KMS-11 (cell line): ENCODE data around the gene BRSK1.

ENCODE experiments used
- H2AFZ ChIP-seq: fragments of 200-600 bp; sonication (generic); 2 replicates; pipeline ENCODE4 v1.6.1; 2016; ENCODE audit warnings: antibody characterized with exemption, mixed run types, low read depth
- H3K27ac ChIP-seq: fragments of 200-600 bp; sonication (generic); 2 replicates; pipeline ENCODE4 v1.6.1; 2016; ENCODE audit warnings: mild to moderate bottlenecking, mixed run types
- H3K27me3 ChIP-seq: fragments of 200-600 bp; sonication (generic); 2 replicates; pipeline ENCODE4 v1.6.1; 2017; ENCODE audit warnings: mild to moderate bottlenecking, low read depth, mixed run types, moderate library complexity; ENCODE audit not compliant: insufficient read depth
- H3K36me3 ChIP-seq: fragments of 200-600 bp; sonication (generic); 2 replicates; pipeline ENCODE4 v1.6.1; 2017; ENCODE audit warnings: mild to moderate bottlenecking, mixed run types; ENCODE audit not compliant: insufficient read depth
- H3K4me1 ChIP-seq: fragments of 200-600 bp; sonication (generic); 2 replicates; pipeline ENCODE4 v1.6.1; 2016; ENCODE audit warnings: mild to moderate bottlenecking, low read depth, mixed run types; ENCODE audit not compliant: poor library complexity, severe bottlenecking
- H3K4me2 ChIP-seq: fragments of 200-600 bp; sonication (generic); 2 replicates; pipeline ENCODE4 v1.7.0; 2016; ENCODE audit warnings: mild to moderate bottlenecking, mixed run types
- H3K4me3 ChIP-seq: fragments of 200-600 bp; sonication (generic); IDR thresholded peaks from 2 replicates; pipeline ENCODE4 v1.6.1; 2017; ENCODE audit warnings: low read depth, low read length, mixed read lengths; ENCODE audit not compliant: insufficient read depth
- H3K79me2 ChIP-seq: fragments of 200-600 bp; sonication (generic); 2 replicates; pipeline ENCODE4 v1.6.1; 2016; ENCODE audit warnings: low read depth, mixed run types; ENCODE audit not compliant: insufficient read depth
- H3K9ac ChIP-seq: fragments of 200-600 bp; sonication (generic); 2 replicates; pipeline ENCODE4 v1.6.1; 2016; ENCODE audit warnings: mild to moderate bottlenecking, mixed run types
- H4K20me1 ChIP-seq: fragments of 200-600 bp; sonication (generic); 2 replicates; pipeline ENCODE4 v1.6.1; 2016; ENCODE audit warnings: mild to moderate bottlenecking, mixed run types; ENCODE audit not compliant: insufficient read depth
- TF ChIP-seq, protein P1 (sequence below): fragments of 200-600 bp; sonication (generic); conservative IDR thresholded peaks from 2 replicates; pipeline ENCODE4 v1.6.1; 2017; ENCODE audit warnings: low read depth, mild to moderate bottlenecking, antibody characterized with exemption, low read length, moderate library complexity, mixed read lengths

The BRSK1 gene

DNA sequence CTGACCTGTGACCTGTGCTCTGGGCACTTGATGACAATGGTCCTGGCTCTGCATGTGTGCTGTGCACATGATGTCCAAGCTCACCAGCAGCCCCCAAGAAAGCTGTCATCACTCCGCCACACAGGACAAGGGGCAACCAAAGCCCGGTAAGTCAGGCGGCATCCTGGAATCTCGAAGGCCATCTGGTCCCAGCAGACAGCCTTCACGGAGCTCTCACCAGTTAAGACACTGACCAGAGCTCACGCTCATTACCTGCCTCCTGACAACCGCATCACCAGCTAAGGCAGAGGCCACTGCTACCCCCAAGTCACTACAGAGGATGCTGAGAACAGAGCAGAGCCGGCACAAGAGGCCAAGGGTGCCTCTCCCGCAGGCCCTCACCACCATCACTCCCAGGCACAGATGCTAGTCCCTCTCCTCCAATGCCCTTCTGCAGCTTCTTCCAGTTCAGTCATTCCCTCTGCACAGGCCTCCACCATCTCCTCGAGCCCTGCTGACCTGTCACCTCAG is 35.6 kb upstream of the BRSK1 start:
- peaks cover 7% of the 10 kb centered on the region; the same call in 1 of the 2 replicates for H4K20me1 ChIP-seq
- H3K79me2 ChIP-seq, result peaks cover 55% of the 10 kb centered on the region
- H3K36me3 ChIP-seq, result no peaks in the 10 kb centered on the region
- H3K27ac ChIP-seq, result no peak overlapping the region
- no peaks in the 10 kb centered on the region for H3K4me1 ChIP-seq
- TF ChIP-seq, protein P1, sequence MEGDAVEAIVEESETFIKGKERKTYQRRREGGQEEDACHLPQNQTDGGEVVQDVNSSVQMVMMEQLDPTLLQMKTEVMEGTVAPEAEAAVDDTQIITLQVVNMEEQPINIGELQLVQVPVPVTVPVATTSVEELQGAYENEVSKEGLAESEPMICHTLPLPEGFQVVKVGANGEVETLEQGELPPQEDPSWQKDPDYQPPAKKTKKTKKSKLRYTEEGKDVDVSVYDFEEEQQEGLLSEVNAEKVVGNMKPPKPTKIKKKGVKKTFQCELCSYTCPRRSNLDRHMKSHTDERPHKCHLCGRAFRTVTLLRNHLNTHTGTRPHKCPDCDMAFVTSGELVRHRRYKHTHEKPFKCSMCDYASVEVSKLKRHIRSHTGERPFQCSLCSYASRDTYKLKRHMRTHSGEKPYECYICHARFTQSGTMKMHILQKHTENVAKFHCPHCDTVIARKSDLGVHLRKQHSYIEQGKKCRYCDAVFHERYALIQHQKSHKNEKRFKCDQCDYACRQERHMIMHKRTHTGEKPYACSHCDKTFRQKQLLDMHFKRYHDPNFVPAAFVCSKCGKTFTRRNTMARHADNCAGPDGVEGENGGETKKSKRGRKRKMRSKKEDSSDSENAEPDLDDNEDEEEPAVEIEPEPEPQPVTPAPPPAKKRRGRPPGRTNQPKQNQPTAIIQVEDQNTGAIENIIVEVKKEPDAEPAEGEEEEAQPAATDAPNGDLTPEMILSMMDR, result no peak
- no peak overlapping the region for H3K9ac ChIP-seq
- no peak overlapping the region for H3K4me3 ChIP-seq
- H3K27me3 ChIP-seq, result no peaks in the 10 kb centered on the region
- no peak overlapping the region for H2AFZ ChIP-seq
- no peak overlapping the region for H3K4me2 ChIP-seq

DNA sequence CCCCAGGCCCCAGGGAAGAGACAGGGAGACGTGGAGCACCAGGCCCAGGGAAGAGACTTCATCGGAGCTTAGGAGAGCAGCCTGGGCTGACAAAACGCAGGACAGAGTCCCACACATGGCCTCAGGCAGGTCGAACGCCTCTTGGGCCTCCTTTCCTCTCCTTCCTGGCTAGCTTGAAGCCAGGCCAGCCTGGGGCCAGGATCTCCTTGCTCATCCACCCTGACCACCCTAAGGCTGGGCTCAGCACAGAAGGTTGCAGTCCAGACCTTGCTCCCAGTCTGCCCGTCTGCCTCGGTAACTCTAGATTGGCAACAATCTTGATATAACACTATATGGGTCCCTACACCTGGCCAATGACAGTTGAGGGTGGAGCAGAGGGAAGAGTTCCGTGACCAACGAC is 35.1 kb upstream of the BRSK1 start:
- Histone ChIP-seq H3K27ac (no peak overlapping the region), H3K27me3 (no peaks in the 10 kb centered on the region), H3K79me2 (peaks cover 60% of the 10 kb centered on the region), H2AFZ (no peak overlapping the region), H3K9ac (no peak overlapping the region), H3K36me3 (no peaks in the 10 kb centered on the region), H3K4me3 (no peak overlapping the region), H3K4me1 (no peaks in the 10 kb centered on the region), H4K20me1 (peaks cover 12% of the 10 kb centered on the region; the same call in 1 of the 2 replicates), H3K4me2 (no peak overlapping the region)
- TF ChIP-seq, protein P1, result no peak

DNA sequence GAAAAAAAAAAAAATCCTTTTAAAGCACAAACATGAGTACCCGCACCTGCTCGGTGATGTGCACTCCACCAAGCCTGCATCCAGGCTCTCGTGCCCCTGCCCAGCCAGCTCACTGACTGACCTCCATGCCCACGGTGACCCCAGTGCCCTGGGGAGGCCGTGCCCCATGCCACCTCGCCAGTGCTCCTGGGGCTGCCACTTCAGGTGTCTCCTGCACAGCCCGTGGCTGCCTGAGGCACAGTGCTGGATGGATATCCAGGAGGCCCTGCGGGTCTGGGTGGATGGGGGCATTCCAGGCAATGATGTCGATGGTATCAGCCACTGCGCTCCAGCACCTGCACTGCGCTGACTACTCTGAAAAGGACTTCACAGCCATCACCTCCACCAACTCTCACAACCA is 34.0 kb upstream of the BRSK1 start:
- Histone ChIP-seq H3K4me3 (no peak overlapping the region), H3K79me2 (peaks cover 72% of the 10 kb centered on the region), H3K36me3 (no peaks in the 10 kb centered on the region), H2AFZ (no peak overlapping the region), H3K27ac (no peak overlapping the region), H3K4me1 (no peaks in the 10 kb centered on the region), H3K9ac (no peak overlapping the region), H3K4me2 (no peak overlapping the region), H3K27me3 (no peaks in the 10 kb centered on the region), H4K20me1 (peaks cover 14% of the 10 kb centered on the region)
- TF ChIP-seq, protein P1, result no peak

DNA sequence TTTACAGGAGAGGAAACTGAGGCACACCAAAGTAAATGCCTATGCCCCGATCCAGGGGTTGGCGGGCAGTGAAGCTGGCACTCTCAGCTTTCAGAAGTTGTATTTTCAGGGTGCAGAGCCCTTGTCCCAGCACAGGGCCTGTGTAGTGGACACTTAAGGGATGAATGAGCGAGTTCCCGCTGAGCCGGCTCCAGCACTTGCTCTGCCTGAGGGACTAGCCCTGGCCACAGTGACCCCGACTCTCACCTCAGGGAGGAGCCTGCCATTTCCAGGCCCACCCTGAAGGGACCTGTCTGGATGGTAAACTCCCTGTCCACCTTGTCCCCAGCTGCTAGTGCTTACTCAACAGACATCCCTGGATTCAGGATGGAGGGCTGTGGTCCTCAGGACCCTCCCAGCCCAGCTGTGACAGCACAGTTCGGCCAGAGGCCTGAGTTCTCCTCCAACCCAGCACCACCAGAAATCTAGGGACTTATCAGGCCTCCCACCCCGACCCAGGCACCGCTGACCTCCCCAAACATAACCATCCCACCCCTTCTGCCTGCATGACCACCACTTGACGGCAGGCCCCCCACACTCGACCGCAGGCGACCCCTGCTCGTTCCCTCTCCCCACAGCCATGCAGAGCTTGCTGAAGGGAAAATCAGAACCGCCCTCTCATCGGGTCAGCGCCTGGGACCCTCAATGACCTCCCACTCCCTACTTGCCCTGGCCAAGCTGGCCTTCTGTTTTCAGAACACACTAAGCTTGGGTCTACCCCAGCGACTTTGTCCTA is 33.3 kb upstream of the BRSK1 start:
- Histone ChIP-seq H3K4me3 (no peak overlapping the region), H3K4me1 (no peaks in the 10 kb centered on the region), H3K9ac (no peak overlapping the region), H3K27me3 (no peaks in the 10 kb centered on the region), H3K79me2 (peaks cover 78% of the 10 kb centered on the region), H3K36me3 (no peaks in the 10 kb centered on the region), H2AFZ (no peak overlapping the region), H3K27ac (no peak overlapping the region), H4K20me1 (peaks cover 14% of the 10 kb centered on the region), H3K4me2 (no peak overlapping the region)
- TF ChIP-seq, protein P1, result no peak
